HEK293 (cell line): Measurements from ENCODE around the gene SPON2.

Source experiments
- GFI1B ChIP-seq: fragments of 450-650 bp; formaldehyde crosslinking; IDR thresholded peaks from 2 replicates; pipeline ENCODE4 v1.5.1; 2016; ENCODE audit warnings: missing biosample characterization, missing genetic modification characterization
- HOXD13 ChIP-seq: sonication (generic); formaldehyde crosslinking; IDR thresholded peaks from 2 replicates; pipeline ENCODE4 v1.8.0; 2022; ENCODE audit warnings: missing genetic modification reagents, borderline replicate concordance
- INSM2 ChIP-seq: fragments of 450-650 bp; formaldehyde crosslinking; IDR thresholded peaks from 2 replicates; pipeline ENCODE4 v1.5.1; 2016; ENCODE audit warnings: missing biosample characterization, missing genetic modification characterization
- KLF17 ChIP-seq: fragments of 450-650 bp; formaldehyde crosslinking; IDR thresholded peaks from 2 replicates; pipeline ENCODE4 v1.5.1; 2016; ENCODE audit warnings: missing biosample characterization, missing genetic modification characterization
- OVOL3 ChIP-seq: fragments of 450-650 bp; formaldehyde crosslinking; IDR thresholded peaks from 2 replicates; pipeline ENCODE4 v1.5.1; 2016; ENCODE audit warnings: missing biosample characterization, missing genetic modification characterization
- PATZ1 ChIP-seq: fragments of 450-650 bp; formaldehyde crosslinking; IDR thresholded peaks from 2 replicates; pipeline ENCODE4 v1.5.1; 2016; ENCODE audit warnings: missing biosample characterization, missing genetic modification characterization
- REST ChIP-seq: fragments of 450-650 bp; formaldehyde crosslinking; IDR thresholded peaks from 2 replicates; pipeline ENCODE4 v1.5.1; 2016; ENCODE audit warnings: missing biosample characterization, missing genetic modification characterization
- ZBTB44 ChIP-seq: fragments of 450-650 bp; IDR thresholded peaks from 2 replicates; pipeline ENCODE4 v1.5.1; 2018; ENCODE audit warnings: missing biosample characterization, mild to moderate bottlenecking, missing genetic modification characterization
- ZFP41 ChIP-seq: fragments of 450-650 bp; formaldehyde crosslinking; IDR thresholded peaks from 2 replicates; pipeline ENCODE4 v1.5.1; 2016; ENCODE audit warnings: missing biosample characterization, missing genetic modification characterization, borderline replicate concordance
- ZNF121 ChIP-seq: fragments of 450-650 bp; formaldehyde crosslinking; IDR thresholded peaks from 2 replicates; pipeline ENCODE4 v1.5.1; 2016; ENCODE audit warnings: missing biosample characterization, missing genetic modification characterization
- ZNF146 ChIP-seq: fragments of 450-650 bp; formaldehyde crosslinking; IDR thresholded peaks from 2 replicates; pipeline ENCODE4 v1.5.1; 2016; ENCODE audit warnings: missing biosample characterization, missing genetic modification characterization
- ZNF157 ChIP-seq: fragments of 450-650 bp; formaldehyde crosslinking; IDR thresholded peaks from 2 replicates; pipeline ENCODE4 v1.5.1; 2016; ENCODE audit warnings: missing biosample characterization, missing genetic modification characterization
- ZNF24 ChIP-seq: fragments of 450-650 bp; formaldehyde crosslinking; IDR thresholded peaks from 2 replicates; pipeline ENCODE4 v1.5.1; 2016; ENCODE audit warnings: missing biosample characterization, missing genetic modification characterization
- ZNF37A ChIP-seq: fragments of 450-650 bp; IDR thresholded peaks from 2 replicates; pipeline ENCODE4 v1.5.1; 2018; ENCODE audit warnings: missing biosample characterization, missing genetic modification characterization
- ZNF394 ChIP-seq: fragments of 450-650 bp; formaldehyde crosslinking; IDR thresholded peaks from 2 replicates; pipeline ENCODE4 v1.5.1; 2016; ENCODE audit warnings: missing biosample characterization, missing genetic modification characterization, mild to moderate bottlenecking, moderate library complexity, borderline replicate concordance
- ZNF426 ChIP-seq: fragments of 450-650 bp; formaldehyde crosslinking; IDR thresholded peaks from 2 replicates; pipeline ENCODE4 v1.5.1; 2017; ENCODE audit warnings: missing biosample characterization, missing genetic modification characterization, mild to moderate bottlenecking, inconsistent platforms, moderate library complexity
- ZNF529 ChIP-seq: fragments of 450-650 bp; formaldehyde crosslinking; IDR thresholded peaks from 2 replicates; pipeline ENCODE4 v1.5.1; 2017; ENCODE audit warnings: missing genetic modification characterization, missing biosample characterization; ENCODE audit not compliant: insufficient replicate concordance
- ZNF626 ChIP-seq: fragments of 450-650 bp; sonication (Bioruptor Pico); formaldehyde crosslinking; IDR thresholded peaks from 2 replicates; pipeline ENCODE4 v1.5.1; 2018; ENCODE audit warnings: missing biosample characterization, missing genetic modification characterization, inconsistent platforms
- TF ChIP-seq, protein P1 (sequence below): fragments of 450-650 bp; formaldehyde crosslinking; IDR thresholded peaks from 2 replicates; pipeline ENCODE4 v1.5.1; 2016; ENCODE audit warnings: missing biosample characterization, missing genetic modification characterization, borderline replicate concordance
- TF ChIP-seq, protein P2 (sequence below): fragments of 450-650 bp; formaldehyde crosslinking; IDR thresholded peaks from 2 replicates; pipeline ENCODE4 v1.5.1; 2017; ENCODE audit warnings: missing biosample characterization, missing genetic modification characterization
- TF ChIP-seq, protein P3 (sequence below): fragments of 450-650 bp; formaldehyde crosslinking; IDR thresholded peaks from 2 replicates; pipeline ENCODE4 v1.5.1; 2016; ENCODE audit warnings: missing biosample characterization, missing genetic modification characterization, low read depth
- TF ChIP-seq, protein P4 (sequence below): fragments of 450-650 bp; formaldehyde crosslinking; IDR thresholded peaks from 2 replicates; pipeline ENCODE4 v1.5.1; 2017; ENCODE audit warnings: missing biosample characterization, missing genetic modification characterization

The SPON2 gene

GRCh38 chr4:1167244-1167949, 5.0 kb downstream of the SPON2 start (continued):
- TF ChIP-seq ZNF426 (tag by site-specific recombination), result no peak
- TF ChIP-seq KLF17, result no peak
- no peak for TF ChIP-seq REST (tag by site-specific recombination)
- no peak for TF ChIP-seq ZBTB44 (tag by site-specific recombination)
- no peak for TF ChIP-seq ZNF37A (tag by site-specific recombination)
- TF ChIP-seq OVOL3 (tag by site-specific recombination), result no peak
- peak; percentile 76 for TF ChIP-seq PATZ1 (tag by site-specific recombination)
- TF ChIP-seq ZNF24 (tag by site-specific recombination), result no peak
- TF ChIP-seq INSM2 (tag by site-specific recombination), result no peak
- no peak for TF ChIP-seq ZNF146 (tag by site-specific recombination)
- TF ChIP-seq, protein P1, sequence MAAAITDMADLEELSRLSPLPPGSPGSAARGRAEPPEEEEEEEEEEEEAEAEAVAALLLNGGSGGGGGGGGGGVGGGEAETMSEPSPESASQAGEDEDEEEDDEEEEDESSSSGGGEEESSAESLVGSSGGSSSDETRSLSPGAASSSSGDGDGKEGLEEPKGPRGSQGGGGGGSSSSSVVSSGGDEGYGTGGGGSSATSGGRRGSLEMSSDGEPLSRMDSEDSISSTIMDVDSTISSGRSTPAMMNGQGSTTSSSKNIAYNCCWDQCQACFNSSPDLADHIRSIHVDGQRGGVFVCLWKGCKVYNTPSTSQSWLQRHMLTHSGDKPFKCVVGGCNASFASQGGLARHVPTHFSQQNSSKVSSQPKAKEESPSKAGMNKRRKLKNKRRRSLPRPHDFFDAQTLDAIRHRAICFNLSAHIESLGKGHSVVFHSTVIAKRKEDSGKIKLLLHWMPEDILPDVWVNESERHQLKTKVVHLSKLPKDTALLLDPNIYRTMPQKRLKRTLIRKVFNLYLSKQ (tag by site-specific recombination), result no peak
- TF ChIP-seq ZNF626 (tag by site-specific recombination), result no peak
- no peak for TF ChIP-seq ZFP41 (tag by site-specific recombination)
- no peak for TF ChIP-seq HOXD13 (CRISPR knock-in tag)
- TF ChIP-seq, protein P2, sequence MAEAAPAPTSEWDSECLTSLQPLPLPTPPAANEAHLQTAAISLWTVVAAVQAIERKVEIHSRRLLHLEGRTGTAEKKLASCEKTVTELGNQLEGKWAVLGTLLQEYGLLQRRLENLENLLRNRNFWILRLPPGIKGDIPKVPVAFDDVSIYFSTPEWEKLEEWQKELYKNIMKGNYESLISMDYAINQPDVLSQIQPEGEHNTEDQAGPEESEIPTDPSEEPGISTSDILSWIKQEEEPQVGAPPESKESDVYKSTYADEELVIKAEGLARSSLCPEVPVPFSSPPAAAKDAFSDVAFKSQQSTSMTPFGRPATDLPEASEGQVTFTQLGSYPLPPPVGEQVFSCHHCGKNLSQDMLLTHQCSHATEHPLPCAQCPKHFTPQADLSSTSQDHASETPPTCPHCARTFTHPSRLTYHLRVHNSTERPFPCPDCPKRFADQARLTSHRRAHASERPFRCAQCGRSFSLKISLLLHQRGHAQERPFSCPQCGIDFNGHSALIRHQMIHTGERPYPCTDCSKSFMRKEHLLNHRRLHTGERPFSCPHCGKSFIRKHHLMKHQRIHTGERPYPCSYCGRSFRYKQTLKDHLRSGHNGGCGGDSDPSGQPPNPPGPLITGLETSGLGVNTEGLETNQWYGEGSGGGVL (tag by site-specific recombination), result no peak
- TF ChIP-seq, protein P3, sequence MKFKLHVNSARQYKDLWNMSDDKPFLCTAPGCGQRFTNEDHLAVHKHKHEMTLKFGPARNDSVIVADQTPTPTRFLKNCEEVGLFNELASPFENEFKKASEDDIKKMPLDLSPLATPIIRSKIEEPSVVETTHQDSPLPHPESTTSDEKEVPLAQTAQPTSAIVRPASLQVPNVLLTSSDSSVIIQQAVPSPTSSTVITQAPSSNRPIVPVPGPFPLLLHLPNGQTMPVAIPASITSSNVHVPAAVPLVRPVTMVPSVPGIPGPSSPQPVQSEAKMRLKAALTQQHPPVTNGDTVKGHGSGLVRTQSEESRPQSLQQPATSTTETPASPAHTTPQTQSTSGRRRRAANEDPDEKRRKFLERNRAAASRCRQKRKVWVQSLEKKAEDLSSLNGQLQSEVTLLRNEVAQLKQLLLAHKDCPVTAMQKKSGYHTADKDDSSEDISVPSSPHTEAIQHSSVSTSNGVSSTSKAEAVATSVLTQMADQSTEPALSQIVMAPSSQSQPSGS (tag by site-specific recombination), result no peak
- no peak for TF ChIP-seq ZNF157 (tag by site-specific recombination)
- TF ChIP-seq GFI1B (tag by site-specific recombination), result no peak
- TF ChIP-seq, protein P4, sequence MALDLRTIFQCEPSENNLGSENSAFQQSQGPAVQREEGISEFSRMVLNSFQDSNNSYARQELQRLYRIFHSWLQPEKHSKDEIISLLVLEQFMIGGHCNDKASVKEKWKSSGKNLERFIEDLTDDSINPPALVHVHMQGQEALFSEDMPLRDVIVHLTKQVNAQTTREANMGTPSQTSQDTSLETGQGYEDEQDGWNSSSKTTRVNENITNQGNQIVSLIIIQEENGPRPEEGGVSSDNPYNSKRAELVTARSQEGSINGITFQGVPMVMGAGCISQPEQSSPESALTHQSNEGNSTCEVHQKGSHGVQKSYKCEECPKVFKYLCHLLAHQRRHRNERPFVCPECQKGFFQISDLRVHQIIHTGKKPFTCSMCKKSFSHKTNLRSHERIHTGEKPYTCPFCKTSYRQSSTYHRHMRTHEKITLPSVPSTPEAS (tag by site-specific recombination), result no peak
- TF ChIP-seq ZNF121 (tag by site-specific recombination), result no peak
- TF ChIP-seq ZNF394 (tag by site-specific recombination), result peak; percentile 60; the same call in 1 of the 2 replicates
- TF ChIP-seq ZNF529 (tag by site-specific recombination), result no peak
